ENCODE measurements around the gene IER5.

DNA sequence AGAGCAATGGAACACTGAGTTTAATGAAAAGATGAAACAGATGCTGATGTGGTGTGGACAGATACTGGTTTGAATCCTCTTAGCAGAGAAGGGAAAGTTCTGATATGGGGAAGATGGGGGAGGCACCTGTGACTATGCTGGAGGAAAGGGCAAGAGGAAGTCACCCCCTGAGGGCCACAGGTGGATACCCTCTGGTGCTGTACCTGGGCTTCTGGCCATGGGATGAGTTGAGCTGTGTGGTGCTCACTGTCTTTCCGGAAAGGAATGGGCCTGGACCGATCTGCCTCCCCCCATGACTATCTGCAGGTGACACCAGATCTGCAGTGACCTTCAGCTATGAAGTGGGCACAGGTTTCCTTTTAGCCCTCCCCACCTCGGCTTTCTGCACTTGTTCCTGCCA is 52.4 kb downstream of the IER5 start:
- TF ChIP-seq, protein P1, sequence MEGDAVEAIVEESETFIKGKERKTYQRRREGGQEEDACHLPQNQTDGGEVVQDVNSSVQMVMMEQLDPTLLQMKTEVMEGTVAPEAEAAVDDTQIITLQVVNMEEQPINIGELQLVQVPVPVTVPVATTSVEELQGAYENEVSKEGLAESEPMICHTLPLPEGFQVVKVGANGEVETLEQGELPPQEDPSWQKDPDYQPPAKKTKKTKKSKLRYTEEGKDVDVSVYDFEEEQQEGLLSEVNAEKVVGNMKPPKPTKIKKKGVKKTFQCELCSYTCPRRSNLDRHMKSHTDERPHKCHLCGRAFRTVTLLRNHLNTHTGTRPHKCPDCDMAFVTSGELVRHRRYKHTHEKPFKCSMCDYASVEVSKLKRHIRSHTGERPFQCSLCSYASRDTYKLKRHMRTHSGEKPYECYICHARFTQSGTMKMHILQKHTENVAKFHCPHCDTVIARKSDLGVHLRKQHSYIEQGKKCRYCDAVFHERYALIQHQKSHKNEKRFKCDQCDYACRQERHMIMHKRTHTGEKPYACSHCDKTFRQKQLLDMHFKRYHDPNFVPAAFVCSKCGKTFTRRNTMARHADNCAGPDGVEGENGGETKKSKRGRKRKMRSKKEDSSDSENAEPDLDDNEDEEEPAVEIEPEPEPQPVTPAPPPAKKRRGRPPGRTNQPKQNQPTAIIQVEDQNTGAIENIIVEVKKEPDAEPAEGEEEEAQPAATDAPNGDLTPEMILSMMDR (IDR thresholded peaks at IDR 0.05): no peak
- TF ChIP-seq POLR2A (IDR thresholded peaks at IDR 0.05): no peak

All from thyroid gland (tissue), 4 donors.